Chondrocyte (in vitro differentiated cells): ENCODE results near the gene SLC8A1. TPM values are rescaled to one million over a fixed set of nuclear protein-coding genes. Genes with fewer than 3 reads are reported as not detected.
A peak's percentile ranks its signal among the peaks of the same experiment; 100 is the strongest.

ENCODE experiments used
- DNase-seq: peaks from one replicate; pipeline ENCODE4 v3.0.0; 2021; ENCODE audit warnings: mixed read lengths, low spot score
- H3K27ac Mint-ChIP-seq: one replicate; pipeline ENCODE4 v1.8.0; 2021; ENCODE audit warnings: mild to moderate bottlenecking, moderate library complexity, mixed read lengths; ENCODE audit not compliant: unreplicated experiment
- H3K27me3 Mint-ChIP-seq: 2 replicates; pipeline ENCODE4 v1.8.0; 2021; ENCODE audit warnings: low read depth, mixed read lengths
- H3K36me3 Mint-ChIP-seq: 2 replicates; pipeline ENCODE4 v1.8.0; 2021; ENCODE audit warnings: low read depth, mixed read lengths
- H3K4me1 Mint-ChIP-seq: 2 replicates; pipeline ENCODE4 v1.8.0; 2021; ENCODE audit warnings: low read depth, mild to moderate bottlenecking, mixed read lengths
- H3K4me3 Mint-ChIP-seq: one replicate; pipeline ENCODE4 v1.8.0; 2021; ENCODE audit warnings: mild to moderate bottlenecking, moderate library complexity, mixed read lengths; ENCODE audit not compliant: unreplicated experiment
- H3K9me3 Mint-ChIP-seq: 2 replicates; pipeline ENCODE4 v1.8.0; 2021; ENCODE audit warnings: low read depth, mixed read lengths
- total RNA-seq: library from RNA; stranded (reverse); gene quantifications from 3 replicates; pipeline ENCODE4 v1.2.1, GENCODE V29; 2021
- TF ChIP-seq, protein P1 (sequence below): fragments of 200-600 bp; sonication (generic); IDR thresholded peaks from 2 replicates; pipeline ENCODE4 v1.5.0; 2021; ENCODE audit warnings: antibody characterized with exemption, mild to moderate bottlenecking, moderate library complexity

The SLC8A1 gene
- total RNA-seq, 1 donor from 2014 or later = 53.7 TPM

DNA sequence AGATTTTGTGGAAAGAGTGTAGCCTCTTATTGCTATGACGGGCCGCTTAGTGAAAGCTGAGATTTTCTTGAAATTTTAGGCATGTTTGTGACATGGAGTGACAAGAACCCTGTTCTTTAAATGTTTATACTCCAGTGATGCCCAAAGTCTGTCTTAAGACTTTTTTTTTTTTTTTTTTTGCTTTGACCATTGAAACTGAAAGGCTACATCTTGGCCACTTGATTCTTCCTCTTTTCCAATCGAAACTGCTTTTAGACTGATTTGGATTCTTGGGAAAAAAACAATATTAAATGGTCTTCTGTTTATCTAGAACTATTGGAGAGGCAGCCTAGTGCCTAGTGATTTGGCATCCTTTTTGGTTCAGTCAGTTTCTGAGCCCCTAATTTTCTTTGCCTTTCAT is 2.4 kb upstream of the SLC8A1 start:
- DNase-seq = no peak
- no peaks in the 10 kb centered on the region for H3K9me3 Mint-ChIP-seq
- H3K27me3 Mint-ChIP-seq = no peaks in the 10 kb centered on the region
- peaks cover 1% of the 10 kb centered on the region for H3K36me3 Mint-ChIP-seq
- TF ChIP-seq, protein P1, sequence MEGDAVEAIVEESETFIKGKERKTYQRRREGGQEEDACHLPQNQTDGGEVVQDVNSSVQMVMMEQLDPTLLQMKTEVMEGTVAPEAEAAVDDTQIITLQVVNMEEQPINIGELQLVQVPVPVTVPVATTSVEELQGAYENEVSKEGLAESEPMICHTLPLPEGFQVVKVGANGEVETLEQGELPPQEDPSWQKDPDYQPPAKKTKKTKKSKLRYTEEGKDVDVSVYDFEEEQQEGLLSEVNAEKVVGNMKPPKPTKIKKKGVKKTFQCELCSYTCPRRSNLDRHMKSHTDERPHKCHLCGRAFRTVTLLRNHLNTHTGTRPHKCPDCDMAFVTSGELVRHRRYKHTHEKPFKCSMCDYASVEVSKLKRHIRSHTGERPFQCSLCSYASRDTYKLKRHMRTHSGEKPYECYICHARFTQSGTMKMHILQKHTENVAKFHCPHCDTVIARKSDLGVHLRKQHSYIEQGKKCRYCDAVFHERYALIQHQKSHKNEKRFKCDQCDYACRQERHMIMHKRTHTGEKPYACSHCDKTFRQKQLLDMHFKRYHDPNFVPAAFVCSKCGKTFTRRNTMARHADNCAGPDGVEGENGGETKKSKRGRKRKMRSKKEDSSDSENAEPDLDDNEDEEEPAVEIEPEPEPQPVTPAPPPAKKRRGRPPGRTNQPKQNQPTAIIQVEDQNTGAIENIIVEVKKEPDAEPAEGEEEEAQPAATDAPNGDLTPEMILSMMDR = no peak
- no peak overlapping the region for H3K27ac Mint-ChIP-seq
- H3K4me3 Mint-ChIP-seq = no peak overlapping the region
- peaks cover 33% of the 10 kb centered on the region for H3K4me1 Mint-ChIP-seq

DNA sequence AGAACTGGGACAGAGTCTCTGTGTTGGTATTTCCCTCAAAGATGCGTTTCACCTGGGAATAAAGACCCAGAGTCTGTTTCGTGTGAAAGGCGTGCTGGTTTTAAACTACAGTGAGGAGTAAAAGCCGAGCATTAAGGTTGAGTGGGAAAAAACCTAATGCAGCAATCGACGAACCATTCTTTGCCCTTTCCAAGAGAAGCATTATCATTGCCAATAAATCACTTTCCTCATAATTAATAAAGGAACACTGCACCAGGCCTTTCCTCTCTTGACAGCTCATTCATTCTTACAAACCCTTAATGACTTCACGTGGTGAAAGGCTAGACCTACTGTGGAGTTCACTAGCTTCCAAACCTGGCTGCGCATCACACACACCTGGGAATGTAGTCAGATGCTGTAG is 896 bp upstream of the SLC8A1 start:
- DNase-seq = no peak
- H3K36me3 Mint-ChIP-seq = peaks cover 5% of the 10 kb centered on the region
- TF ChIP-seq, protein P1 = no peak
- no peaks in the 10 kb centered on the region for H3K9me3 Mint-ChIP-seq
- H3K4me1 Mint-ChIP-seq = peaks cover 42% of the 10 kb centered on the region
- H3K27me3 Mint-ChIP-seq = no peaks in the 10 kb centered on the region
- peak overlapping the region; percentile 79 for H3K27ac Mint-ChIP-seq
- peak overlapping the region; percentile 77 for H3K4me3 Mint-ChIP-seq

DNA sequence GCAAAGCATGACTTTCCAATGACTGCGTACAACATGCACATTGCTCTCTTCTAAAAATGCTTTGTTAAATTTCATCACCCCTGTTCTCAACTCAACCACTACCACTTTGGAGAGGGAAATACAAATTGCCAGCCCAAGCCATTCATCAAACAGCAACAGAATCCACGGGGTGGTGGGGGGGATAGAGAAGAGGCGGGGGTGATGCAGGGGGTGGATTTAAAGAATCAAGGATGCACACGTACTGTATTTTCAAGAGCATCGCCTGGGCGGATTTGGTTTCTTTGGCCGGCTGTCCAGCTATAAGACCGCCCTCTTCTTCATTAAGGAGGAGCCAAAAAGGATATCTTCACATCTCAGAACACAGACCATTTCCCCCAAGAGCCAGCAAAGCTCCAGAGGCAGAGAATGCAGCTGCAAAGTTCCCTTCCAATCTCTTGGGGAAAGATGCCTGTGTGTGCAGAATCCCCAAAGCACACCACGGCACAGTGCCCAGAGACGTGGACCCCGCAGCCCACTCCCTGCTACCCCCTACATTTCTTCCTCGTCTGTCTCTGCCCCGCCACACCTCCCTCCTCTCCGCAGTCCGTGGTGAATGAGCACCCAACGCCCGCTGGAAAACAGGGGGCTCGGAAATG is 977 bp downstream of the SLC8A1 start:
- peak overlapping the region; percentile 97 for H3K4me3 Mint-ChIP-seq
- H3K27me3 Mint-ChIP-seq = no peaks in the 10 kb centered on the region
- peaks cover 12% of the 10 kb centered on the region for H3K36me3 Mint-ChIP-seq
- TF ChIP-seq, protein P1 = peak; percentile 23
- peak overlapping the region; percentile 95 for H3K27ac Mint-ChIP-seq
- no peaks in the 10 kb centered on the region for H3K9me3 Mint-ChIP-seq
- DNase-seq = no peak
- H3K4me1 Mint-ChIP-seq = peaks cover 36% of the 10 kb centered on the region

DNA sequence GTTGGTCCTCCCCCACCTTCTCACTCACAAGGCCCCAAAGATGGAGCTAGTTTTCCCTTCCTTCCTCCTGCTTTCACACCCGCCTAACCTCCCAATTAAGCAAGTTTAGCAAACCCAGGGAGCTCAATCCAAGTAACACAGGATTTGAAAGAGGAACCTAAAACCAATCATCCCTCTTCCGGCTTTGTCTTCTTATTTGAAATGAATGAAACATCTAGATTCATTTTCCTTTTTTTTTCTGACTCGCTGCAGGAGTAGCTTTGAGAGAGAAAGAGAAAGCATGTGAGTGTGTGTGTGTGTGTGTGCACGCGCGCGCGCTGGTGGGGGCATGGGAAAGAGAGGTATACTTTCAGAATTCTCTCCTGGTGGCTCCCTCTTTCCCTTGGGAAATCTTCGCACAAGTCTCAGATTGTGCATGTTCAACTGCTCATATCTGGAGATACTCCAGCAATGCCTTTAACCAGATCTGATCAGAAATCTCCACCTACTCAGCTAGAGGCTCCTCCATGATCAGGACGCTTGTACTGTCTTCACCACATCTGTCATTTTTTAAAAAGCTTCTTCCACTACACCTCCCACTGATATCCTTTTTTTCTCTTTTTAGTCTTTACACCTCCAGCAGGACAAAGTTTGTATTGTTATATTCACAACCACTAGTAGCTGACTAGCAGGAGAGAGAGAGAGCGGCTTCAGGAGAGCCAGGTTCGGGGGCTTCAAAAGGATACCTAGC is 1.7 kb downstream of the SLC8A1 start:
- Mint-ChIP-seq H3K27me3 (no peaks in the 10 kb centered on the region), H3K4me3 (peak overlapping the region; percentile 97), H3K27ac (peak overlapping the region; percentile 95), H3K4me1 (peaks cover 38% of the 10 kb centered on the region), H3K9me3 (no peaks in the 10 kb centered on the region), H3K36me3 (peaks cover 14% of the 10 kb centered on the region)
- no peak for DNase-seq
- TF ChIP-seq, protein P1 = peak; percentile 66

DNA sequence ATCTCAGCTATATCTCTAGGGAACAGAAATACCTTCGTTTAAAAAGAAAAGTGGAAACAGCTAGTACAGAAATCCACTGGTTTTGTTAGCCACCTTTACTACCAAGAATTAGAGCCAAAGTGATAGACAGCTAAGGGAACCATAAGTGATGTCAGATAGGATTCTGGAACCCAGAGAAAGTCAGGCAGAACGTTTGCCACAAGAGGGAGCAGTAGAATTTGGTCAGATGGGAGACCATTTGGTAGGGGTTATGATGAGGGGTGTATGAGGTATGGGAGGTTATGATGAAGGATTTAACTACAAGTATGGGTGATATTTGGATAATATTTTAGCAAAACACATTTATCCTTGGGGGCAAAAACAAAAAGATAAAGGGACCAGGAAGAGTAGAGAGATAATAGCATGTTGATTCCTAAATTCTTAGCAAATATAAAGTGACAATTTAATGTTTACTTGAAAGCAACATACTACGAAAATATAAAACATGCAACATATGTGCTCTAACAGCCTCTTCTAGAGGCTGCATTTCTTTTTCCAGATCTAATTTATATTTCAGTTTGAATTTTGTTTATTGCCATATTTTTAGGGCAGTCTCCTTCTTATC is 3.3 kb downstream of the SLC8A1 start:
- peaks cover 14% of the 10 kb centered on the region for H3K36me3 Mint-ChIP-seq
- H3K4me1 Mint-ChIP-seq = peaks cover 41% of the 10 kb centered on the region
- H3K27me3 Mint-ChIP-seq = no peaks in the 10 kb centered on the region
- H3K27ac Mint-ChIP-seq = no peak overlapping the region
- no peaks in the 10 kb centered on the region for H3K9me3 Mint-ChIP-seq
- no peak for DNase-seq
- TF ChIP-seq, protein P1 = peak; percentile 77
- no peak overlapping the region for H3K4me3 Mint-ChIP-seq
